GM15510 (cell line): ENCODE data around the gene PALLD.

Source experiments
- POLR2A ChIP-seq: IDR thresholded peaks from 3 replicates; pipeline ENCODE4 v1.6.1; 2011; ENCODE audit warnings: borderline replicate concordance; ENCODE audit not compliant: insufficient read length; ENCODE audit errors: extremely low read depth

PALLD gene

DNA sequence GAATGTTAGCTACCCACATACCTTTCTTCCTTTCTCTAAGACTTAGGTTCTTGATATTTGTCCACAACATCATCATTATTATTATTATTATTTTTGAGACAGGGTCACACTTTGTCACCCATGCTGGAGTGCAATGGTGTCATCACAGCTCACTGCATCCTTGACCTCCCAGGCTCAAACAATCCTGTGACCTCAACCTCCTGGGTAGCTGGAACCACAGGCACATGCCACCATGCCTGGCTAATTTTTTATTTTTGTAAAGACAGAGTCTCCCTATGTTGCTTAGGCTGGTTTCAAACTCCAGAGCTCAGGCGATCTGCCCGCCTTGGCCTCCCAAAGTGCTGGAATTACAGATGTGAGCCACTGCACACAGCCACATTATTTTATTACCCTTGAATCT lies 394.2 kb downstream of the PALLD start:
- no peak for TF ChIP-seq POLR2A

GRCh38 chr4:168891688-168892087 lies 394.8 kb downstream of the PALLD start:
- TF ChIP-seq POLR2A: no peak

- no peak for TF ChIP-seq POLR2A
Observed at GRCh38 chr4:168892475-168892874, 395.6 kb downstream of the PALLD start.

- no peak for TF ChIP-seq POLR2A
Observed at GRCh38 chr4:168893205-168893604, 396.4 kb downstream of the PALLD start.

DNA sequence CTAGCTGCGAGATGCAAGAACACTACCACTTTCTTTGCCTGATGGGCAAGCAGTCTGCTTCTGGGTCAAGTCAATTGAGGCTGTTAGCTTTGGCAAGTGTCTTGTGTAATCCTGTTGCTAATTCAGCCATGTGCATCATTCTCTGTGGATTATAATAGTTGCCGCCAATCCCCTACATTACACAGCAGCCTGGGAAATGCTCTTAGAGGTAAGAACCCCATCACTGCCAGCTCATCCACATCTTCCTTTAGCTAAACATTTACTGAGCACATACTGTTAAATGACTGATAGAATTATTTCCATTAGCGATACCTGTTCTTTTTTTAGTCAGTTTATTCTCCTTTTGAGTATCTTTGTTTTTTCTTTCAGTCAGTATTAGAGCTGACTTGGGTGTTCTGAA lies 397.0 kb downstream of the PALLD start:
- no peak for TF ChIP-seq POLR2A

DNA sequence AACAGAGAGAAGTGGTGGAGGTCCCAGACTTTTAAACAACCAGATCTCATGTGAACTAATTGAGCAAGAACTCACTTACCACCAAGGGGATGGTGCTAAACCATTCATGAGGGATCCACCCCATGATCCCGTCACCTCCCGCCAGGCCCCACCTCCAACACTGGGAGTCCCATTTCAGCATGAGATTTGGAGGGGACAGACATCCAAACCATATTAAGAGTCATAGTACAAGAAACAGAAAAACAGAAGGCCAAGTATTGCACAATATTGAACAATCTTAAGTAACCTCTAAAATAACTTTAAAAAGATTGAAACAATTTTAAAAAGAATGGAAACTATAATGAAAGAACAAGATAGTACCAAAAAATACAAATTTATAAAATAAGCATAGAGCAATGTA lies 403.2 kb downstream of the PALLD start:
- TF ChIP-seq POLR2A: no peak

- TF ChIP-seq POLR2A: no peak
Observed at GRCh38 chr4:168907119-168907698, 410.4 kb downstream of the PALLD start.

DNA sequence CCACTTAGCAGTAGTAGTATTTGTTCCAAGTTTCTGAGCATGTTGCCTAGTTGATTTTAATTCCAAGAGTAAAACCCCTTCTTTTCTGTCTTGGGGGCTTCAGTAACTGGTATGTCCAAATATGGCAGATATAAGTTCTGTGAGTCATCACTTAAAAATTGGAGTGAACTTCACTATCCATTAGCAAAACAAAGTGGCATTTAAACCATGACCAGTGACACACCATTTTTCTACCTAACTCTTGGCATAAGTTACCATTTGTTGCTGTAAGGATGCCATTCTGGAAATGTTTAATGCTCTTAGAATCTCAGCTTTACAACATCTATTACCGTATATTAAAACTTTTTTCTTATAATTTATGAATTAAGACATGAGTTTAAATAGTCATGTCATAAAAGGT lies 411.2 kb downstream of the PALLD start:
- TF ChIP-seq POLR2A: no peak

DNA sequence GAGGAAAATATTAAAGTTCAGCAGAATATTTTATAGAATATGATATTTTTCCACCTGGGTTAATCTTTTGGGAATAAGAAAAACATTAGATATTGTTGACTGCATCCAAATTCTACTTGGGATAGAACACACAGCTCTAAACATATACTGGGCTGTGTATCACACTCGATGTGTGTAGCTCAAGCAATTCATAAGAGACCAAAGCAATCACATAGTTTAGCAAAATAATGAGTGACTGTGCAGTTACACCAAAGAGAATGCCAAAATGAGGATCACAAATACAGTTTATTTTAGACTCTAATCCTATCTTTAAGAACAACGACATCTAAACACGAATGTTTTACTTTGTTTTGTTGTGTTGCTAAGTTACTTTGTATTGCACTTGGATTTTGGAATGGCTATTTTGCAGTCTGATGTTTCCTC lies 412.0 kb downstream of the PALLD start:
- no peak for TF ChIP-seq POLR2A

DNA sequence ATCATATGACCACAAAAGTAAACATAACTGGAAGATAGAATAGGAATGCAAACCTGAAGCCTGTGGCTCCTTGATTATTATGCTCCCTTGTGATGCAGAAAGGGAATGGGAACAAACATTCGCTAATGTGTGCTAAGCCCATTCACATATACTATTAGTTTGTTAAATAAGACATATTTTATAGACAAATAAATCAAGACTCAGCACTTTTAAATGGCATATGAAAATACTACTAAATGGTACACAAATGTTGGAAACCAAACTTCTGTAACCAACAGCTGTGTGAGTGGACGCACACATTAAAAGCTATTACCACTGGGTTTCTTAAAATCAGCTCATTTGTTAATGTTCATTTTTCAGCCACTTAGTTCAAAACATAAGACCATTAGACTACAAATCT lies 417.2 kb downstream of the PALLD start:
- TF ChIP-seq POLR2A: no peak

GRCh38 chr4:168917138-168917779 lies 420.4 kb downstream of the PALLD start:
- TF ChIP-seq POLR2A: no peak

DNA sequence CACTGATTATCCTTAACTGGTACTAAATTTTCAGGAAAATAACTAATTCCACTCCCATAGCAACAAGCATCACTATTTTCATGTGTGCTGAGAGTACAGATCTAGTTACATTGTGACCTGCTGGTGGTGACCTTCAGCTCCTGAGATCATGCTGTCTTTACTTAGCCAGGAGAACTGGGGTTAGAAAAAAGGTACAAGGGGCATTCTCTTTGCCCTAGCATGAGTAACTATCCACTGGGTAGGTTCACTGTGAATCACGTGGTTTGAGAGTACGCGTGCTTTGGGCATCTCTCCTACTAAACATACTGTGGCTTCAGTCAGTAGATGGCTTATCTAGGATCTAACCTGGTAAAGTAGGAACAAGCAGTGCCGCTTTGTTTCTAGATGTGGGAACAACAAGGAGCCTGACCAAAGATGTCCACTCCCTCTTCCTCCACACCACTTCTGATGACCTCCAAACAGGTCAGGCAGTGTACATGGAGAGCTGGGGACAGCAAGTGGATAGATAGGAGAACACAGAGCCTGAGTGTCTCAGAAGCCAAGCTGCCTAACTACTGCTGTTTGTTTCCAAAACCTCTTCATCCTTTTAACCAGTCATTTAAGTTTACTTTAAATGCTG lies 423.0 kb downstream of the PALLD start:
- no peak for TF ChIP-seq POLR2A

GRCh38 chr4:168920441-168921065 lies 423.7 kb downstream of the PALLD start:
- no peak for TF ChIP-seq POLR2A

- TF ChIP-seq POLR2A: no peak
Observed at GRCh38 chr4:168923526-168924194, 426.8 kb downstream of the PALLD start.

- TF ChIP-seq POLR2A: no peak
Observed at GRCh38 chr4:168924667-168925066, 427.8 kb downstream of the PALLD start.
